SK-N-MC (cell line): ENCODE data around the gene ADD3.

Source experiments
- EZH2 ChIP-seq: fragments of 200-600 bp; sonication (generic); IDR thresholded peaks from one replicate; pipeline ENCODE4 v1.6.1; 2017; ENCODE audit warnings: antibody characterized with exemption
- FOXP2 ChIP-seq: optimal IDR thresholded peaks from 2 replicates; pipeline ENCODE3; 2011; ENCODE audit warnings: mild to moderate bottlenecking, moderate library complexity; ENCODE audit not compliant: insufficient read depth; ENCODE audit errors: extremely low read length, control extremely low read depth
- POLR2AphosphoS5 ChIP-seq: IDR thresholded peaks from 2 replicates; pipeline ENCODE4 v1.6.1; 2012; ENCODE audit warnings: mild to moderate bottlenecking, low read depth, low read length, borderline replicate concordance

- TF ChIP-seq POLR2AphosphoS5 (no peak), EZH2 (no peak), FOXP2 (no peak)
Measured at GRCh38 chr10:110151971-110152370, 144.2 kb downstream of the ADD3 start.
